GM23248 (cell line): Measurements from ENCODE around the gene ACAP1. TPM values are rescaled to one million over a fixed set of nuclear protein-coding genes. Genes with fewer than 3 reads are reported as not detected.

Source experiments
- DNase-seq: peaks from one replicate; pipeline ENCODE4 v3.0.0-alpha.2; 2015
- H2AFZ ChIP-seq: fragments of 200-600 bp; sonication (generic); 2 replicates; pipeline ENCODE4 v1.6.1; 2016; ENCODE audit warnings: antibody characterized with exemption
- H3F3A ChIP-seq: fragments of 200-600 bp; sonication (generic); 2 replicates; pipeline ENCODE4 v1.6.1; 2016; ENCODE audit warnings: mild to moderate bottlenecking, antibody characterized with exemption, mixed run types; ENCODE audit not compliant: insufficient read depth
- H3K27ac ChIP-seq: fragments of 200-600 bp; sonication (generic); 2 replicates; pipeline ENCODE4 v1.5.1; 2016; ENCODE audit warnings: mild to moderate bottlenecking
- H3K27me3 ChIP-seq: fragments of 200-600 bp; sonication (generic); replicated peaks from 2 replicates; pipeline ENCODE4 v1.6.1; 2016; ENCODE audit warnings: mild to moderate bottlenecking; ENCODE audit not compliant: insufficient read depth
- H3K36me3 ChIP-seq: fragments of 200-600 bp; sonication (generic); 2 replicates; pipeline ENCODE4 v1.6.1; 2016; ENCODE audit warnings: low read depth, mild to moderate bottlenecking
- H3K4me1 ChIP-seq: fragments of 200-600 bp; sonication (generic); 2 replicates; pipeline ENCODE4 v1.6.1; 2016; ENCODE audit warnings: mild to moderate bottlenecking; ENCODE audit not compliant: insufficient read depth
- H3K4me2 ChIP-seq: fragments of 200-600 bp; sonication (generic); one replicate; pipeline ENCODE4 v1.6.1; 2016; ENCODE audit warnings: mild to moderate bottlenecking; ENCODE audit not compliant: unreplicated experiment
- H3K4me3 ChIP-seq: fragments of 200-600 bp; sonication (generic); 2 replicates; pipeline ENCODE4 v1.5.1; 2016; ENCODE audit warnings: mild to moderate bottlenecking
- H3K79me2 ChIP-seq: fragments of 200-600 bp; sonication (generic); 2 replicates; pipeline ENCODE4 v1.6.1; 2016; ENCODE audit warnings: mild to moderate bottlenecking; ENCODE audit not compliant: insufficient read depth
- H3K9ac ChIP-seq: fragments of 200-600 bp; sonication (generic); 2 replicates; pipeline ENCODE4 v1.6.1; 2016; ENCODE audit warnings: mild to moderate bottlenecking
- H3K9me2 ChIP-seq: fragments of 200-600 bp; sonication (generic); 2 replicates; pipeline ENCODE4 v1.6.1; 2016; ENCODE audit warnings: mixed run types, mild to moderate bottlenecking, moderate library complexity; ENCODE audit not compliant: insufficient read depth
- H3K9me3 ChIP-seq: fragments of 200-600 bp; sonication (generic); one replicate; pipeline ENCODE4 v1.6.1; 2017; ENCODE audit warnings: low read depth
- H4K20me1 ChIP-seq: fragments of 200-600 bp; sonication (generic); 2 replicates; pipeline ENCODE4 v1.6.0; 2016; ENCODE audit not compliant: insufficient read depth
- EZH2 ChIP-seq: fragments of 200-600 bp; sonication (generic); IDR thresholded peaks from 2 replicates; pipeline ENCODE4 v1.6.1; 2018; ENCODE audit warnings: antibody characterized with exemption, mild to moderate bottlenecking; ENCODE audit not compliant: insufficient read depth, poor library complexity, severe bottlenecking
- EZH2phosphoT487 ChIP-seq: fragments of 200-600 bp; sonication (generic); IDR thresholded peaks from 2 replicates; pipeline ENCODE4 v1.6.1; 2018; ENCODE audit warnings: antibody characterized with exemption, moderate library complexity, mild to moderate bottlenecking, low read depth; ENCODE audit not compliant: insufficient read depth
- WGBS, 2 experiments: methylation state at CpG; one replicate each; pipeline ENCODE4 v1.1.6; 2015 to 2017; ENCODE audit warnings: low lambda C conversion rate in 2 of 2, low coverage in 1 of 2; ENCODE audit errors: missing lambda C conversion rate in 2 of 2; 5-methylcytosine and 5-hydroxymethylcytosine counted together
- in situ Hi-C: fragments of 300-500 bp; cut with MboI; formaldehyde crosslinking; loops from 2 replicates; pipeline ENCODE4 v1.15.0; 2020
- polyA plus RNA-seq: library from polyadenylated mRNA; unstranded; fragments of >200 nt; fragmentation: Nextera tagmentation; extraction: Ambion mirVana; gene quantifications from 2 replicates; pipeline ENCODE4 v1.2.1, GENCODE V29; 2016
- total RNA-seq: library from RNA; depleted of rRNA; stranded (reverse); fragments of >200 nt; shearing (Covaris generic); gene quantifications from 2 replicates; pipeline ENCODE4 v1.2.3, GENCODE V29; 2014

ACAP1 gene
- total and polyA plus RNA-seq, 2 experiments from 2014 or later: 4.4 to 15.7 TPM

DNA sequence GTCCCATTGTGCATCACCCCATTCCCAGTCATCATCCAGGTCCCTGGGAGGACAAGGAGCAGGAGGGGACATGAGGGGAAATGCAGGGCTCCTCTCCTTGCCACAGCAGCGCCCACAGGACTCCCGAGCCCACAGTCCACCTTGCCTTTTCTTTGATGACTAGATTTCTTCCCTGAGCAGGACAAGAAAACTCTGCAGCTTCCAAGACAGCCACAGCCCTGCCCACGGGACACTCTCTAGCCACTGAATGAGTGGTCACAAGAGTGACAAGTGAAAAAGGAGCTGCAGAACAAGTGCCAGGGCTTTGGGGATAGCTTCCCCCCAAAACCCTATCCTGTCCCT is 11.9 kb upstream of the ACAP1 start:
- WGBS, 2 experiments: 93 to 96% methylated on average over 3 of the region's 3 CpGs
- Histone ChIP-seq H4K20me1 (no peaks in the 10 kb centered on the region), H3K4me1 (peaks cover 7% of the 10 kb centered on the region; the same call in 1 of the 2 replicates), H3K4me3 (no peak overlapping the region), H2AFZ (no peak overlapping the region), H3K27ac (no peak overlapping the region), H3K27me3 (no peaks in the 10 kb centered on the region), H3F3A (no peaks in the 10 kb centered on the region), H3K9me3 (no peaks in the 10 kb centered on the region), H3K79me2 (peaks cover 21% of the 10 kb centered on the region), H3K36me3 (peaks cover 7% of the 10 kb centered on the region; the same call in 1 of the 2 replicates), H3K9ac (no peak overlapping the region), H3K9me2 (no peaks in the 10 kb centered on the region), H3K4me2 (no peak overlapping the region)
- no peak for DNase-seq
- in situ Hi-C loops: no loop called here
- TF ChIP-seq EZH2: no peak
- TF ChIP-seq EZH2phosphoT487: no peak

GRCh38 chr17:7325031-7325528 is 11.2 kb upstream of the ACAP1 start:
- Histone ChIP-seq H3K79me2 (peaks cover 21% of the 10 kb centered on the region), H4K20me1 (no peaks in the 10 kb centered on the region), H3K9me2 (no peaks in the 10 kb centered on the region), H3K4me3 (no peak overlapping the region), H2AFZ (no peak overlapping the region), H3K27me3 (no peaks in the 10 kb centered on the region), H3K36me3 (peaks cover 7% of the 10 kb centered on the region; the same call in 1 of the 2 replicates), H3K4me1 (peaks cover 7% of the 10 kb centered on the region; the same call in 1 of the 2 replicates), H3K9ac (no peak overlapping the region), H3K4me2 (no peak overlapping the region), H3K27ac (no peak overlapping the region), H3K9me3 (no peaks in the 10 kb centered on the region), H3F3A (no peaks in the 10 kb centered on the region)
- no peak for DNase-seq
- in situ Hi-C loops: no loop called here
- TF ChIP-seq EZH2: no peak
- TF ChIP-seq EZH2phosphoT487: no peak
- 90 to 96% methylated on average over 17 to 19 of the region's 19 CpGs for WGBS, 2 experiments

DNA sequence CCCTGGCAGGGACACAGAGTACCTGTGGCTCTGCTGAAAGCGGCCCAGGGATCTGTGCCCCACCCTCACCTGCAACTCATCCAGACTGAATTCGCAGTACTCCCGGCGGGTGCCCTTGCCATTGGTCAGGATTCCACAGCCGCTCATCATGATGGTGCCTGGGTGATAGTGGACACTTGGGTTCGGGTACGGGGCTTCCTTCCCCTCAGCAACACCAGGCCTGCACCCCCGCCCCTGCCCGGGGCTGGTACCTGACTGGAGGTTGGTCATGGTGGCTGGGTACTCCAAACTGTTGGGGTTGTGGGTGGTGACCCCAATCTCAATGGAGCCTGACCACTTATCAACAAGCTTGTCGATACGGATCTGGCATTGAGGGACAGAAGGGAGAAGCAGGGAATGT is 10.1 kb upstream of the ACAP1 start:
- no peak for DNase-seq
- no peak overlapping the region for H3K9ac ChIP-seq
- no peak for TF ChIP-seq EZH2phosphoT487
- peaks cover 21% of the 10 kb centered on the region for H3K79me2 ChIP-seq
- WGBS, 2 experiments: 97 to 99% methylated on average over 9 to 11 of the region's 11 CpGs
- no peak overlapping the region for H3K27ac ChIP-seq
- H4K20me1 ChIP-seq: no peaks in the 10 kb centered on the region
- no peaks in the 10 kb centered on the region for H3K9me3 ChIP-seq
- no peaks in the 10 kb centered on the region for H3F3A ChIP-seq
- no peaks in the 10 kb centered on the region for H3K27me3 ChIP-seq
- in situ Hi-C loops: no loop called here
- H3K9me2 ChIP-seq: no peaks in the 10 kb centered on the region
- H3K4me2 ChIP-seq: no peak overlapping the region
- H3K4me1 ChIP-seq: peaks cover 7% of the 10 kb centered on the region; the same call in 1 of the 2 replicates
- H3K36me3 ChIP-seq: peaks cover 7% of the 10 kb centered on the region; the same call in 1 of the 2 replicates
- H3K4me3 ChIP-seq: no peak overlapping the region
- H2AFZ ChIP-seq: no peak overlapping the region

DNA sequence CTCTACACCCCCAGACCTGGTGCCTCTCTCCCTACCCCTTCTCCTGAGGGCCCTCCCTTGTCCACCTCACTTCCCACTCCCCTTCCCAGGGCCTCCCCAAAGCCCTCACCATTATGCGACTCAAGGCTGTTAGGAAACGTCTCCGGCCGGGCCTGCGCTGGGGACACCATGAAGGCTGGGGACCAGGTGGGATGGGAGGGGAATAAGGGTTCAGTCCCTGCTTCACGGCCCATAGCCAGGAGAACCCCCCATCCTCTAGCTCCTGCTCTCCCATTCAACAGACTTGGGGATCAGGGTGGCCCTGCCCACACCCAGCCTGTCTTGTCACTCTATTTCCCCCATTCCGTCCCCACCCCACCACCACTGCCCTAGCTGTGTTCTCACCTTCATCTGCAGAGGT is 9.3 kb upstream of the ACAP1 start:
- Histone ChIP-seq H2AFZ (no peak overlapping the region), H3K27me3 (no peaks in the 10 kb centered on the region), H4K20me1 (no peaks in the 10 kb centered on the region), H3K9me2 (no peaks in the 10 kb centered on the region), H3K79me2 (peaks cover 21% of the 10 kb centered on the region), H3K4me1 (peaks cover 7% of the 10 kb centered on the region; the same call in 1 of the 2 replicates), H3F3A (no peaks in the 10 kb centered on the region), H3K4me2 (no peak overlapping the region), H3K9me3 (no peaks in the 10 kb centered on the region), H3K27ac (no peak overlapping the region), H3K4me3 (no peak overlapping the region), H3K36me3 (peaks cover 7% of the 10 kb centered on the region; the same call in 1 of the 2 replicates), H3K9ac (no peak overlapping the region)
- 92 to 95% methylated on average over 7 of the region's 7 CpGs for WGBS, 2 experiments
- TF ChIP-seq EZH2phosphoT487 (no peak), EZH2 (no peak)
- in situ Hi-C loops: no loop called here
- no peak for DNase-seq

DNA sequence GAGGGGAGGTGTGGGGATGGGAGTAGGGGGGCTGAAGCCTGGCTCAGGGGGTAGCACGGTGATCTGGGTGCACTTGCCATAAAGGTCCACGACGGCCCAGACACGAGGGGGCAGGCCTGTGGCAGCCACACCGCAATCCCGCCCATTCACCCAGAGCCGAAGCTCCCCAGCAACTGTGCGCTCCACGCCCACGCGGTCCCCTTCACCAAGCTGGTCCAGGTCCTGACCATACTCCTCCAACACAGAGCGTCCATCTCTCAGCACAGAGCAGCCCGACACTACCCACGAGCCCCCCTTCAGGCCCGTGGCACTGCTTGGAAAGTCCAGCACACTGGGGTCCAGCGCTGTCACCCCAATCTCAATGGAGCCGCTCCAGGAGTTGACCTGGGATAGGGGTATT is 8.8 kb upstream of the ACAP1 start:
- DNase-seq: no peak
- H3K4me3 ChIP-seq: no peak overlapping the region
- no peaks in the 10 kb centered on the region for H4K20me1 ChIP-seq
- in situ Hi-C loops: no loop called here
- peaks cover 21% of the 10 kb centered on the region for H3K79me2 ChIP-seq
- peak overlapping the region; percentile 88 for H3K4me2 ChIP-seq
- H3K9me2 ChIP-seq: no peaks in the 10 kb centered on the region
- no peak overlapping the region for H3K27ac ChIP-seq
- H3K9me3 ChIP-seq: no peaks in the 10 kb centered on the region
- no peaks in the 10 kb centered on the region for H3F3A ChIP-seq
- H3K4me1 ChIP-seq: peaks cover 7% of the 10 kb centered on the region; the same call in 1 of the 2 replicates
- TF ChIP-seq EZH2phosphoT487 (no peak), EZH2 (no peak)
- 85 to 89% methylated on average over 17 of the region's 17 CpGs for WGBS, 2 experiments
- H2AFZ ChIP-seq: no peak overlapping the region
- H3K27me3 ChIP-seq: no peaks in the 10 kb centered on the region
- peaks cover 7% of the 10 kb centered on the region; the same call in 1 of the 2 replicates for H3K36me3 ChIP-seq
- H3K9ac ChIP-seq: no peak overlapping the region
